OCI-LY1 (cell line): ENCODE results near the gene PSMA5.

Experiments used
- H2AFZ ChIP-seq: fragments of 200-600 bp; sonication (generic), shearing (Covaris generic); 2 replicates; pipeline ENCODE4 v1.6.0; 2014; ENCODE audit warnings: antibody characterized with exemption, mild to moderate bottlenecking, low read length
- H3F3A ChIP-seq: fragments of 200-600 bp; sonication (generic), shearing (Covaris generic); 2 replicates; pipeline ENCODE4 v1.6.0; 2014; ENCODE audit warnings: mild to moderate bottlenecking, antibody characterized with exemption, low read length, moderate library complexity; ENCODE audit not compliant: insufficient read depth
- H3K27ac ChIP-seq: fragments of 200-600 bp; sonication (generic); 2 replicates; pipeline ENCODE4 v1.5.1; 2014; ENCODE audit warnings: low read length, mixed run types, mild to moderate bottlenecking, low read depth; ENCODE audit not compliant: poor library complexity, severe bottlenecking
- H3K27me3 ChIP-seq: fragments of 200-600 bp; sonication (generic); 2 replicates; pipeline ENCODE4 v1.6.0; 2014; ENCODE audit warnings: antibody characterized with exemption, mild to moderate bottlenecking, low read length, moderate library complexity; ENCODE audit not compliant: insufficient read depth
- H3K36me3 ChIP-seq: fragments of 200-600 bp; sonication (generic); 2 replicates; pipeline ENCODE4 v1.6.1; 2014; ENCODE audit warnings: mild to moderate bottlenecking, antibody characterized with exemption, low read length, moderate library complexity, mixed read lengths; ENCODE audit not compliant: insufficient read depth
- H3K4me1 ChIP-seq: fragments of 200-600 bp; sonication (generic); 2 replicates; pipeline ENCODE4 v1.5.1; 2014; ENCODE audit warnings: mild to moderate bottlenecking, low read length, moderate library complexity; ENCODE audit not compliant: insufficient read depth, severe bottlenecking
- H3K4me2 ChIP-seq: fragments of 200-600 bp; sonication (generic), shearing (Covaris generic); 2 replicates; pipeline ENCODE4 v1.6.1; 2014; ENCODE audit warnings: low read length
- H3K4me3 ChIP-seq: fragments of 200-600 bp; sonication (generic); 2 replicates; pipeline ENCODE4 v1.5.1; 2014; ENCODE audit warnings: low read length, low read depth, mild to moderate bottlenecking, mixed read lengths; ENCODE audit not compliant: poor library complexity, severe bottlenecking
- H3K79me2 ChIP-seq: fragments of 200-600 bp; shearing (Covaris generic); 2 replicates; pipeline ENCODE4 v1.6.1; 2016; ENCODE audit warnings: mixed run types, low read length, mixed read lengths; ENCODE audit not compliant: insufficient read depth
- H3K9ac ChIP-seq: fragments of 200-600 bp; sonication (generic), shearing (Covaris generic); 2 replicates; pipeline ENCODE4 v1.6.1; 2014; ENCODE audit warnings: mild to moderate bottlenecking, low read length, mixed read lengths
- H3K9me2 ChIP-seq: fragments of 200-600 bp; sonication (generic), shearing (Covaris generic); 2 replicates; pipeline ENCODE4 v1.6.1; 2014; ENCODE audit warnings: low read depth, mild to moderate bottlenecking, low read length, mixed read lengths
- H3K9me3 ChIP-seq: fragments of 200-600 bp; shearing (Covaris generic); 2 replicates; pipeline ENCODE4 v1.6.1; 2014; ENCODE audit warnings: low read length, mixed read lengths
- H4K20me1 ChIP-seq: fragments of 200-600 bp; sonication (generic), shearing (Covaris generic); 2 replicates; pipeline ENCODE4 v1.6.0; 2016; ENCODE audit warnings: mild to moderate bottlenecking, low read length; ENCODE audit not compliant: insufficient read depth
- EZH2 ChIP-seq: fragments of 200-600 bp; sonication (generic), shearing (Covaris generic); IDR thresholded peaks from 2 replicates; pipeline ENCODE4 v1.8.0; 2017; ENCODE audit warnings: borderline replicate concordance, mixed run types, mild to moderate bottlenecking, antibody characterized with exemption, low read length, moderate library complexity, mixed read lengths
- TF ChIP-seq, protein P1 (sequence below): fragments of 200-600 bp; sonication (generic), shearing (Covaris generic); IDR thresholded peaks from 2 replicates; pipeline ENCODE4 v1.5.1; 2017; ENCODE audit warnings: mild to moderate bottlenecking, antibody characterized with exemption, low read length, moderate library complexity, mixed read lengths

Gene PSMA5

DNA sequence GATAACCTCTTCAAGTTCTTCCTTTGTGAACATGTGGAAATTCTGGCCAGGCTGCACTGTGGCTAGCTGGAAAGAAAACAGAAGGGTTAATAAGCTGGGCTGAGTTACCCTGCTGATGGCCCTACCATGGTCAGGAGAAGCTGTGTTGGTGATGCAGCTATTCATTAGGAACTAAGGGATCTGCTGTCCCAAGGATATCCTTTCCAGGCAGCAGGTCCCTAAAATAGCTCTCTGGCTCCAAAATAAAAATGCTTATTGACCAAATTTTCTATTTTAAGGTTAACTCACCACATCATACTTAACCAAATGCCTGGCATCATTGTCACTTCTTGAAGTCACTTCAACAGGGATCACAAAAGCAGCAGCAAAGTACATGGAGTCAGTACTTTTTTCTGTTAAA lies 24.2 kb downstream of the PSMA5 start:
- no peaks in the 10 kb centered on the region for H3F3A ChIP-seq
- H3K27ac ChIP-seq, result no peak overlapping the region
- no peak overlapping the region for H2AFZ ChIP-seq
- TF ChIP-seq, protein P1, sequence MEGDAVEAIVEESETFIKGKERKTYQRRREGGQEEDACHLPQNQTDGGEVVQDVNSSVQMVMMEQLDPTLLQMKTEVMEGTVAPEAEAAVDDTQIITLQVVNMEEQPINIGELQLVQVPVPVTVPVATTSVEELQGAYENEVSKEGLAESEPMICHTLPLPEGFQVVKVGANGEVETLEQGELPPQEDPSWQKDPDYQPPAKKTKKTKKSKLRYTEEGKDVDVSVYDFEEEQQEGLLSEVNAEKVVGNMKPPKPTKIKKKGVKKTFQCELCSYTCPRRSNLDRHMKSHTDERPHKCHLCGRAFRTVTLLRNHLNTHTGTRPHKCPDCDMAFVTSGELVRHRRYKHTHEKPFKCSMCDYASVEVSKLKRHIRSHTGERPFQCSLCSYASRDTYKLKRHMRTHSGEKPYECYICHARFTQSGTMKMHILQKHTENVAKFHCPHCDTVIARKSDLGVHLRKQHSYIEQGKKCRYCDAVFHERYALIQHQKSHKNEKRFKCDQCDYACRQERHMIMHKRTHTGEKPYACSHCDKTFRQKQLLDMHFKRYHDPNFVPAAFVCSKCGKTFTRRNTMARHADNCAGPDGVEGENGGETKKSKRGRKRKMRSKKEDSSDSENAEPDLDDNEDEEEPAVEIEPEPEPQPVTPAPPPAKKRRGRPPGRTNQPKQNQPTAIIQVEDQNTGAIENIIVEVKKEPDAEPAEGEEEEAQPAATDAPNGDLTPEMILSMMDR, result no peak
- TF ChIP-seq EZH2, result no peak
- H3K27me3 ChIP-seq, result no peaks in the 10 kb centered on the region
- no peaks in the 10 kb centered on the region for H4K20me1 ChIP-seq
- H3K79me2 ChIP-seq, result no peaks in the 10 kb centered on the region
- no peaks in the 10 kb centered on the region for H3K9me3 ChIP-seq
- no peaks in the 10 kb centered on the region for H3K9me2 ChIP-seq
- peaks cover 56% of the 10 kb centered on the region for H3K36me3 ChIP-seq
- peaks cover 9% of the 10 kb centered on the region for H3K4me1 ChIP-seq
- H3K4me2 ChIP-seq, result no peak overlapping the region
- H3K9ac ChIP-seq, result no peak overlapping the region
- H3K4me3 ChIP-seq, result no peak overlapping the region

DNA sequence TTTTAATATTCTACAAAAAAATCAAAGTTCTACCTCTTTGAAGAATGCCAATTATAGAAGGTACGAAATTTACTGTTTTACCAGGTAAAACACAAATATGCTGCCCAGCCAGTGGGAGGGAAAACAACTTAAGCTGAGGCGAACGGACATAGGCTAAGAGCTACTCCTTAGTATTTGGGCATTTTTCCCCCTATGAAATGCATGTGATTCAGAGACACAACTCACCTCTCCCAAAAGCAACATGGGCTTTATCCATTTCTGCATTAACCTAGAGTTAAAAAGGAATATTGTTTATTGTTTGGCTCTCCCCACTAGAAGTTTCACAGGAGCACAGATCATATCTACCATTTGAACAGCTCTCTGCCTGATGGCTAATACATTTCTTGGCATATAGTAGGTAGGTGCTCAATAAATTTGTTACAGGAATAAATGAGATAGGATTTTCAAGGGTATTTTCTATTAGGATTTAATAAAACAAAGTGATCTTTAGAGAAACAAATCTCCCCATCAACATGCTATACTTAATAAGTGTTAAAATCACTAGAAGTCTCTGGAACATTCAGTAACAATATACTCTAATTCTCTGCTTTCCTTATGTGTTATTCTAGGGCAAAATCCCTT lies 26.1 kb downstream of the PSMA5 start:
- TF ChIP-seq, protein P1, result no peak
- TF ChIP-seq EZH2, result no peak
- H3K9me3 ChIP-seq, result no peaks in the 10 kb centered on the region
- H2AFZ ChIP-seq, result no peak overlapping the region
- H3K4me3 ChIP-seq, result no peak overlapping the region
- H3K9me2 ChIP-seq, result no peaks in the 10 kb centered on the region
- H3F3A ChIP-seq, result no peaks in the 10 kb centered on the region
- H3K27me3 ChIP-seq, result no peaks in the 10 kb centered on the region
- no peak overlapping the region for H3K27ac ChIP-seq
- no peaks in the 10 kb centered on the region for H4K20me1 ChIP-seq
- H3K79me2 ChIP-seq, result no peaks in the 10 kb centered on the region
- no peak overlapping the region for H3K4me2 ChIP-seq
- no peak overlapping the region for H3K9ac ChIP-seq
- peaks cover 38% of the 10 kb centered on the region for H3K36me3 ChIP-seq
- peaks cover 11% of the 10 kb centered on the region for H3K4me1 ChIP-seq

DNA sequence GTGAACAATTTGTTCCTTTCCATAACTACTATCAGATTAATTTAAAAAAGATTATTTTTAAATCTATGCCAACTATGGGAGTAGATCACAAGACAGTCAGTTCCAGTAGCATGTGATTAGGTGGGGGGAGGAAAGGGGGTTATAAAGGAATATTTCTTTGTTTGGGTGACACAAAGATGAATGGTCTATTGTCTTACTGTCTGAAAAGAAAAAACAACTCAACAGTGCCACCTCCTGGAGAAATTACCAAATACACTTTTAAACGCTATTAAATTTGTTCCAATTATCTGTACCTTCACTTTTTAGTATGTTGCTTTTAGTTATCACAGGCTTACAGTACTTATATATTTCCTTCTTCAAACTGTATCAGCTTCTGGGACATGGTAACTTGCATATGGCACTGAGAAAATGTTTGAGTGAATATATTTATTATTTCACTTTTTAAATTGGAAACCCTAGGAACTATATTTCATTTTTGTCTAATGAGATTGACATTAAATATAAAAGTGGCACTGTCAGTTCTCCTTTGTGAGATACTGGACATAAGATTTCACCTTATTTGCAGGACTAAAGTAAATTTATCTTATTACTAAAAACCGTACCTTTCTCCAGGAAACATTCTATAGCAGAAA lies 26.8 kb downstream of the PSMA5 start:
- H3K4me1 ChIP-seq, result peaks cover 11% of the 10 kb centered on the region
- H3K27ac ChIP-seq, result no peak overlapping the region
- H3K4me2 ChIP-seq, result no peak overlapping the region
- H3K27me3 ChIP-seq, result no peaks in the 10 kb centered on the region
- no peak overlapping the region for H3K9ac ChIP-seq
- no peak overlapping the region for H3K4me3 ChIP-seq
- peaks cover 31% of the 10 kb centered on the region; the same call in 1 of the 2 replicates for H3K36me3 ChIP-seq
- H3K9me3 ChIP-seq, result no peaks in the 10 kb centered on the region
- no peaks in the 10 kb centered on the region for H3K79me2 ChIP-seq
- no peak overlapping the region for H2AFZ ChIP-seq
- H3F3A ChIP-seq, result no peaks in the 10 kb centered on the region
- no peaks in the 10 kb centered on the region for H3K9me2 ChIP-seq
- H4K20me1 ChIP-seq, result no peaks in the 10 kb centered on the region
- TF ChIP-seq EZH2, result no peak
- TF ChIP-seq, protein P1, result peak; percentile 60; the same call in 1 of the 2 replicates
